GM19023 (cell line): ENCODE measurements around the gene SEMA7A.
A peak's percentile ranks its signal among the peaks of the same experiment; 100 is the strongest.
"Not testable (repeated sequence)": the region's sequence is repeated elsewhere in the genome, so short reads cannot be mapped to it uniquely, and the experiment has no call there.

Experiments used
- ATAC-seq: cut with Tn5 transposase; IDR thresholded peaks from one replicate; pipeline ENCODE4 v1.9.1; 2021; ENCODE audit warnings: mild to moderate bottlenecking, moderate library complexity; ENCODE audit not compliant: unreplicated experiment

The SEMA7A gene, protein sequence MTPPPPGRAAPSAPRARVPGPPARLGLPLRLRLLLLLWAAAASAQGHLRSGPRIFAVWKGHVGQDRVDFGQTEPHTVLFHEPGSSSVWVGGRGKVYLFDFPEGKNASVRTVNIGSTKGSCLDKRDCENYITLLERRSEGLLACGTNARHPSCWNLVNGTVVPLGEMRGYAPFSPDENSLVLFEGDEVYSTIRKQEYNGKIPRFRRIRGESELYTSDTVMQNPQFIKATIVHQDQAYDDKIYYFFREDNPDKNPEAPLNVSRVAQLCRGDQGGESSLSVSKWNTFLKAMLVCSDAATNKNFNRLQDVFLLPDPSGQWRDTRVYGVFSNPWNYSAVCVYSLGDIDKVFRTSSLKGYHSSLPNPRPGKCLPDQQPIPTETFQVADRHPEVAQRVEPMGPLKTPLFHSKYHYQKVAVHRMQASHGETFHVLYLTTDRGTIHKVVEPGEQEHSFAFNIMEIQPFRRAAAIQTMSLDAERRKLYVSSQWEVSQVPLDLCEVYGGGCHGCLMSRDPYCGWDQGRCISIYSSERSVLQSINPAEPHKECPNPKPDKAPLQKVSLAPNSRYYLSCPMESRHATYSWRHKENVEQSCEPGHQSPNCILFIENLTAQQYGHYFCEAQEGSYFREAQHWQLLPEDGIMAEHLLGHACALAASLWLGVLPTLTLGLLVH

DNA sequence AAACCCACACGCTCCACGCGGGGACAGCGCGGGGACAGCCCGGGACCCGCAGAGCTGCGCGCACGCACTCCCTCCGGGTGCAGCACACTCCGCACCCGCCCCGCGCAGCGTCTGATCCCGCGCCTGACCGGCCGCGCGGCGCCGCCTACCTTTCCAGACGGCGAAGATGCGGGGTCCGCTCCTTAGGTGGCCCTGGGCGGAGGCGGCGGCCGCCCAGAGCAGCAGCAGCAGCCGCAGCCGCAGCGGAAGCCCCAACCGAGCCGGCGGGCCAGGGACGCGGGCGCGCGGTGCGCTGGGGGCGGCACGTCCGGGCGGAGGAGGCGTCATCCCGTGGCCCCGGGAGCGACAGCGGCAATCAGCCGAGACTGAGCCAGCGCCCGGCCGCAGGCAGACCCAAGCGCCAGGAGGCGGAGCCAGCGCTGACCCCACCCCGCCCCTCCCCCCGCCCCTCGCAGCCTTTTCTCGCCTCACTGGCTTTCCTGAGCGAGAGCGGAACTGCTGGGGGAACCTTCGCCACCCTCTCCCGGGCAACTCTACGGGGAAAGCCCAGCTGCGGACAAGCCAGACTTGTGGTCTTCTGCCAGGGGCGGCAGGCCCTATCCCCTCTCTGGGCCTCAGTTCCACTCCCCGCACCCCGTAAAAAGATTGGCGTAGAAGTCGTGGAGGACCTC lies at the start of gene SEMA7A:
Gene SEMA7A (minus strand): TSS at position 367 of the 671 bp plus-strand sequence. CDS start 40 bp downstream, at position 327.
- ATAC-seq: peak; percentile 70

DNA sequence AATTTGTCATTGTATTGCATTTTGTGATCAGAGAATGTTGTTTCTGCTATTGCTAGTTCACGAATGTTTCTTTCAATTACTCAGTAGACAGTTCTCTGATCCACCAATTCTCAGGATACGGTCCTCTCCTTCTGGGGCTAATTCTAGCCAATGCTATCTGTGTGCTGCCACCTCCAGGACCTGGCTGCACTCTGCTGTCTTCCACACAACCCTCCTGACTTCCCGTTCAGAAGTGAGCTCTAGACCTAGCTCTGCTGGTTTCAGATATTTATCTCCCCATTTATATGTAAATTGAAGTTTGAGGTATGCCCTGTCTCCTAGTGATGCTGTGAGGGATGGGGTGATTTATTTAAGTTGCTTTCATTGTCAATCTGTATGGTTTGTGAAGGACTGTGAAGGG lies 48.9 kb upstream of the SEMA7A start:
- no peak for ATAC-seq

DNA sequence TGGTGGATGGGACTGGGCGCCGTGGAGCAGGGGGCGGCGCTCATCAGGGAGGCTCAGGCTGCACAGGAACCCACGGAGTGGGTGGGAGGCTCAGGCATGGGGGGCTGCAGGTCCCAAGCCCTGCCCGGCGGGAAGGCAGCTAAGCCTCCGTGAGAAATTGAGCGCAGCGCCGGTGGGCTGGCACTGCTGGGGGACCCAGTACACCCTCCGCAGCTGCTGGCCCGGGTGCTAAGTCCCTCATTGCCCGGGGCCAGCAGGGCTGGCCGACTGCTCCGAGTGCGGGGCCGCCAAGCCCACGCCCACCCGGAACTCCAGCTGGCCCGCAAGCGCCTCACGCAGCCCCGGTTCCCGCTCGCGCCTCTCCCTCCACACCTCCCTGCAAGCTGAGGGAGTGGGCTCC lies 46.6 kb upstream of the SEMA7A start:
- ATAC-seq: not testable (repeated sequence)

DNA sequence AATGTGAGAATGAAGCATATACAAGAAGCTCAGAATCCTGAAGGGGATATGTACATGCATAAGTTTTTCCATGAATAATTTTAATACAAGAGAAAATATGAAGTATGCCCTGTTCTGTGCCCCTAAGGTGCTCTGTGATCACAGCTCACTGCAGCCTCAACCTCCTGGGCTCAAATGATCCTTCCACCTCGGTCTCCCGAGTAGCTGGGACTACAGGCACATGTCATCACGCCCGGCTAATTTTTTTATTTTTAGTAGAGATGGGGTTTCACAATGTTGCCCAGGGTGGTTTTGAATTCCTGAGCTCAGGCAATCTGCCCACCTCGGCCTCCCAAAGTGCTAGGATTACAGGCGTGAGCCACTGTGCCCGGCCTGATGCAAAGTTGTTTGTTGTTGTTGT lies 37.9 kb upstream of the SEMA7A start:
- not testable (repeated sequence) for ATAC-seq

DNA sequence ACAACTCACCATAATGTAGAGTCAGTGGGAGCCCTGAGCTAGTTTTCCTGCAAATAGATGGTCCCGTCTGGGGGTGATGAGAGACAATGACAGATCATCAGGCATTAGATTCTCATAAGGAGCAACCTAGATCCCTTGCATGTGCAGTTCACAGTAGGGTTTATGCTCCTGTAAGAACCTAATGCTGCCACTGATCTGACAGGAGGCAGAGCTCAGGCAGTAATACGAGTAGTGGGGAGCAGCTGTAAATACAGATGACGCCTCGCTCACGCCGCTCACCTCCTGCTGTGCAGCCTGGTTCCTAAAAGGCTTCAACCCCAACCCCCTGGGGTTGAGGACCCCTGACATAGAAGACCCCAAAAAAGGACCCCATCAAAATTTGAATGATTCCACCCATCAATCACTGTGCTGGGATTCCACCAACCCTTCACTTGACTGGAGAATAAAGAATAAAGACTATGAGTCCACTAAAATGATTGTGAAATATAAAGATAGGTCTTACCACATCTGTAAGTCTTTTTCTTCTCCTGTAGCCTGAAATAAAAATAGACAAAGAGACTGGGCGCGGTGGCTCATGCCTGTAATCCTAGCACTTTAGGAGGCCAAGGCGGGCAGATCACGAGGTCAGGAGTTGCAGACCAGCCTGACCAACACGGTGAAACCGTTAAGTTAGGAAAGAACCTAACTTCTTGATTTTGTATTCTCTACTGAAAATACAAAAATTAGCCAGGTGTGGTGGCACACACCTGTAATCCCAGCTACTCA lies 37.1 kb upstream of the SEMA7A start:
- no peak for ATAC-seq

DNA sequence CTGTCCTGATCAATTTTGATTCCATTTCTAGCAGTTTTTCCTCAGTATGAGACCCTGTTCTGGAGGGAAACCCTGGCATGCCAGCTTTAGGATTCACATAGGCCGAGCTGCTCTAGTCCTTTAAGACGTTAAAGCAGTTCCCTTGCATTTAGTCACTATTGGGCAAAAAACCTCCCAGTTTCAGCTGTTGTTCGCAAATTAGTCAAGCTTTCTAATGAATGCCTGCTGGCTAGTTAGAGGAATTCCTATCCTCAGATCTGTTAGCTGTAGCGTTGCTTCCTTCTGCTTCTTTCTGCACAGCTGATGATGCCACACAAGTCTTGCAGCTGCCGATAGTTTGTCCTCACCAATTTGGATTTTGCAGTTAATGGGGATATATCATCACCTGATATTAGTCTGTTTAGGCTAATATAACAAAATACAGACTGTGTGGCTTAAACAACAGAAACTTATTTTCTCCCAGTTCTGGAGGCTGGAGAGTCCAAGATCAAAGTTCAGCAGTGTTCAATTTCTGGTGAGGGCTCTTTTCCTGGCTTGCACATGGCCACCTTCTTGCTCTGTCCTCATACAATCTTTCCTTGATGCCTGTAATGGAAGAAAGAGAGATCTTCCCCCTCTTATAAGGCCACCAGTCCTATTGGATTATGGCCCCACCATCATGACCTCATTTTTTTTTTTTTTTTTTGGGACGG lies 34.7 kb upstream of the SEMA7A start:
- ATAC-seq: no peak

DNA sequence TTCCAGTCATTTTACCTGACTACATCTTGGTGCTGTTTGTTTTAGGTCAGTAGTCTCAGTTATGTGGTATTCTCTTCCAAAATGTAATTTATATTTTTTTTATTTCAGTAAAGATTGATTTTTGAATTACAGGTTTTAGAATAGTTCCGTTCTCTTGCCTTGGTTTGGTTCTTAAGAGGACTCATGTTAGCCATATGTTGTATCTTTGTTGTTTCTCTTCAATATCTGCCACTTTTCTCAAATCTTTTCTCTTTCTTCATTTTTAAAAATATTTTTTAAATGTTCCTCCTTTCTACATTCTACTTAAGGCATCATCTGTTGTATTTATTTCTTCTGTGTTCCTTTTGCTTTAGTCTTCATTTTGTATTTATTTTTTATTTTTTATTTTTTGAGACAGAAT lies 32.8 kb upstream of the SEMA7A start:
- ATAC-seq: no peak

DNA sequence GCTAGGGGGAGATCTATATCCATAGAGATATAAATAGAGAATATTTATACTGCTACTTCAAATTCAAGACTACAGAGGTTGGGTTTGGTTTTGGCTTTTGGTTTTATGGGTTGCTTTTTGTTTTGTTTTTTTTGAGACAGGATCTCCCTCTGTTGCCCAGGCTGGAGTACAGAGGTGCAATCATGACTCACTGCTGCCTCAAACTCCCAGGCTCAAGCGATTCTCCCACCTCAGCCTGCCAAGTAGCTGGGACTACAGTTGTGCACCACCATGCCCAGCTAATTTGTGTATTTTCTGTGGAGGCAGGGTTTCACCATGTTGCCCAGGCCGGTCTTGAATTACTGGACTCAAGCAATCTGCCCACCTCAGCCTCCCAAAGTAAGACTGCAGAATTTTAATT lies 31.1 kb upstream of the SEMA7A start:
- no peak for ATAC-seq

DNA sequence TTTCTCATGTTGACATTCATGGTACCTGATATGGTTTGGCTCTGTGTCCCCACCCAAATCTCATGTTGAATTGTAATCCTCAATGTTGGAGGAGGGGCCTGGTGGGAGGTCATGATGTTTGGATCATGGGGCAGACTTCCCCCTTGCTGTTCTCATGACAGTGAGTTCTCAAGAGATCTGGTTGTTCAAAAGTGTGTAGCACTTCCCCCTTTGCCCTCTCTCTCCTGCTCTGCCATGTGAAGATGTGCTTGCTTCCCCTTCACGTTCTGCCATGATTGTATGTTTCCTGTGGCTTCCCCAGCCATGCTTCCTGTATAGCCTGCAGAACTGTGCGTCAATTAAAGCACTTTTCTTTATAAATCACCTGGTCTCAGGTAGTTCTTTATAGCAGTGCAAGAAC lies 30.5 kb upstream of the SEMA7A start:
- no peak for ATAC-seq

DNA sequence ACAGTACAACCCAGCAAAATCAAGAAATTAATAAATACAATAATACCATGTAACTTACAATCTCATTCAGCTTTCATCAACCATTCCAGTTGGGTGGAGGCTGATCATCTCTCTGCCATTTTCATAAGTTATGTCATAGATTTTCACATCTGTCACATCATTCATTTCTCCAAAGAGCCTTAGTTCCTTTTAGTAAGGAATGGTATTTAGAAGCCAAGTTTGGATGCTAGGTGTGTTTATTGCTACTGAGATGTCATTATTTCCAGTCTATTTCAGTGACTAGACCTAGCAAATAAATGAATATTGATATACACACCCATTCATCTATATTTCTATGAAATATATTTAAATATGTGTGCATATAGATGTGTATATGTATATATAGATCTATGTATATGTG lies 29.9 kb upstream of the SEMA7A start:
- no peak for ATAC-seq

DNA sequence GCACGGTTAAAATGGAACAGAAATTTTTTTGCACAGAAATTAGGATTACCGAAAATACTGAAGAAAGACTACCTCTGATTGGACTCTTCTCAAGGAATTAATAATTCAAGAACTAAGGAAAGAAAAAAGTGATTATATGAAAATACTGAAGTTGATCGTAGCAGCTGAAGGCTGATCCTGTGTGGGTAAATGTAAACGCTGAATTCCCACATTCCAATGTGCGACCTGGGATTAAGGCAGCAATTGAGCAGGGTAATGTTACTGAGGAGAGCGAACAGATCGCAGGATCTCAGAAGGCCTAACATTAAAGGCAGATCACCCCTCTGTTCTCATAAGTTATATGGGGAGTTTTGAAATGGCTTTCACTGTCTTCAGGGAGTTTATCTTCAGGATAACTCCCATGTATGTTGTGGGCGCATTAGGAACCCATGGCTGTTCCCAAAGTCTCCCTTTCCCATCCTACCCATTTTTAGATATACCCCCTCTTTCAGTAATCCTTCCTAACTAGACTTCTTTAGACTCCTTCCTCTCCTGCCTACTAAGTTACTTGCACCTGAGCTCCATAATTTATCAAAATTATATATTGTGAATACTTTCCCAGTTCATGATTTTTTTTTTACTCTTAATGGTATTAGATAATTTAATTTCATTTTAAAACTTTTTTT lies 28.2 kb upstream of the SEMA7A start:
- ATAC-seq: no peak

DNA sequence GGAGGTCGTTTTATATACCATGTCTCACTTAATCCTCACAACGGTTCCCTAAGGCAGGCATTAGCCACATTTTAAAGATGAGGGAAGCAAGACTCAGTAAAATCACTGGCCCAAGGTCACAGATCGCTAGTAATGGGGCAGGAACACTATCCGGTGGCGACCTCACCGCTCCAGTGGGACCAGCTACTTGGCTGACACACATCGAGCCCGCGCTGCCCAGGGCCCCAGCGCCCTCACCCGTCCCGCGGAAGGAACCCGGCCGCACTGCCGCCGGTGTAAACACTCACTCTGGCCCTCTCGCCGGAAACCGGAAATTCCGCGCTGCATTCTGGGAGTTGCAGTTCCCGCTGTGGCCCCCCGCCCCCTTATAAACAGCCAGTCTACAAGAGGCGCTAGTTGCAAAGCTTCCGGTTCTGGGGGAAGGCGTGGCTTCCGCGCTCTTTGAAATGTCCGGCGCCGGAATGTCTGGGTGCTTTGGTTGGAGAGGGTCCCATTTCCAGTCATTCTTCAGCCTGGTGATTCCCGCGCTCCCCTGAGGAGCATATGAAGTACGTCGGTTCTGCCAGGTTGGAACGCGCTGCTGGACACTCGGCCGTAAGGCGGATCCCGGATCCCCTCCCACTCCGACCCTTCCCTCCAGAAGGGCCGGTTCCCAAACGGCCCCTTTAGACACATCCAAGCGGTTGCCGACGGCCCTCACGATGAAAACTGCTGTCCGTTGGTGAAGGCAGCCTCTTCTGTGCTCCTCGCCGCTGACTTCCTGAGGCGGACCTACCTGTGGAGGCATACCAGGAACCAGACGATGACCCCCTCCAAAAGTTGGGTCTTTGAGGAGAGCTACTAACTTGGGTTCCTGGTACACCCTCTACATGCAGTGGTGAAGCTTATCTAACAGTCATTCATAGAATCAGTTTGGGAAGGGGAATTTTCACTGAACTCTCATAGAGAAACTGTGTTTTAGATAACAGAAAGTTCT lies 27.4 kb upstream of the SEMA7A start, which contains the start of gene UBL7:
Gene UBL7 (minus strand): TSS at position 290 of the 976 bp plus-strand sequence. CDS start 2,293 bp downstream, outside the sequence.
- ATAC-seq: peak; percentile 86

DNA sequence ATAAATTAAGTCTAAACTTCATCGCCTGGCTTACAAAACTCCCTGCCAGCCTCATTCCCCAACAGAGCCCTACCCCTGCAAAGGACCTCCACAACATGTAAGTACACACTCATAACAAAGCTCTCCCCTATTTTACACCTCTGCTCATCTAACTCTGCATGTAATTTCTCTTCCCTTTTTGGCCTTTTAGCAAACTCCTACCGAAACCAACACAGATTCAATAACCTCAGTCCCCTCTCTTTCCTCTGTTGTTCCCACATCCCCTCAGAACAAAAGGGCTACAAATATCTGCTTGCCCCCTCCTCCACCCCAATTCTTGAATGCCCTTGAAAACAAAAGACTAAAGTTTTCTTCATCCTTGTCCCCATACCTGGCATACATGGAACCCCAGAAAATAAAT lies 26.5 kb upstream of the SEMA7A start:
- no peak for ATAC-seq

DNA sequence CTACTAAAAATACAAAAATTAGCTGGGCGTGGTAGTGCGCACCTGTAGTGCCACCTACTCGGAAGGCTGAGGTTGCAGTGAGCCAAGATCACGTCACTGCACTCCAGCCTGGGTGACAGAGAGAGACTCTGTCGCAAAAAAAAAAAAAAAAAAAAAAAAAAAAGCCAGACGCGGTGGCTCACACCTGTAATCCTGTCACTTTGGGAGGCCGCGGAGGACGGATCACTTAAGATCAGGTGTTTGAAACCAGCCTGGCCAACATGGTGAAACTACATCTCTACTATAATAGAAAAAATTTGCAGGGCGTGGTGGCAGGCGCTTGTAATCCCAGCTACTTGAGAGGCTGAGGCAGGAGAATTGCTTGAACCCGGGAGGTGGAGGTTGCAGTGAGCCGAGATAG lies 26.0 kb upstream of the SEMA7A start:
- not testable (repeated sequence) for ATAC-seq

DNA sequence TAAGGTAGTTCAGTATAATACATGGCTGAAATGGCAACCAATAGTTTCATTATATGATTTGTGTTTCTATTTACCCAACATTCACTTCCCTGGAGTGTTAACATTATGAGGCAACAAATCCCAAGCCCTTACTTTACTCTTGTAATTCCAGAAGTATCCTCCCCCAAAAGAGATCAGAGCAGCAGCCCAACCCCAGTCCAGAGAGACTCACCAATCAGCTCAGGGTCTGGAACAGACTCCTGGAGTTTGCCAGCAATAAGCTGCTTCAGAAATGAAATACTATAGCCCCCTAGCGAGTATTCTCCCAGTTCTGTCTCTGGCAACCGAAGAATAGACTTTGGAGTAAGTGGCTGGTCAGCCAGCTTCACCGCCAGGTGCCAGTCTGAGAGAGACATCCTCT lies 24.7 kb upstream of the SEMA7A start:
- no peak for ATAC-seq

DNA sequence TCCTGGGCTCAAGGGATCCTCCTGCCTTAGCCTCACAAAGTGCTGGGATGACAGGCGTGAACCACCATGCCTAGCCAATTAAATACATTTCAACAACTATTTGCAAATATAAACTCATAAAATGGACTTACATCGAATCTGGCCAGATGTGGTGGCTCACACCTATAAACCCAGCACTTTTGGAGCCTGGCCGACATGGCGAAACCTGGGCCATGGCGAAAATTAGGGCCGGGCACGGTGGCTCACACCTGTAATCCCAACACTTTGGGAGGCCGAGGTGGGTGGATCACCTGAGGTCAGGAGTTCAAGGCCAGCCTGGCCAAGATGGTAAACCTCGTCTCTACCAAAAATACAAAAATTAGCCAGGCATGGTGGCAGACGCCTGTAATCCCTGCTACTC lies 23.3 kb upstream of the SEMA7A start:
- not testable (repeated sequence) for ATAC-seq

DNA sequence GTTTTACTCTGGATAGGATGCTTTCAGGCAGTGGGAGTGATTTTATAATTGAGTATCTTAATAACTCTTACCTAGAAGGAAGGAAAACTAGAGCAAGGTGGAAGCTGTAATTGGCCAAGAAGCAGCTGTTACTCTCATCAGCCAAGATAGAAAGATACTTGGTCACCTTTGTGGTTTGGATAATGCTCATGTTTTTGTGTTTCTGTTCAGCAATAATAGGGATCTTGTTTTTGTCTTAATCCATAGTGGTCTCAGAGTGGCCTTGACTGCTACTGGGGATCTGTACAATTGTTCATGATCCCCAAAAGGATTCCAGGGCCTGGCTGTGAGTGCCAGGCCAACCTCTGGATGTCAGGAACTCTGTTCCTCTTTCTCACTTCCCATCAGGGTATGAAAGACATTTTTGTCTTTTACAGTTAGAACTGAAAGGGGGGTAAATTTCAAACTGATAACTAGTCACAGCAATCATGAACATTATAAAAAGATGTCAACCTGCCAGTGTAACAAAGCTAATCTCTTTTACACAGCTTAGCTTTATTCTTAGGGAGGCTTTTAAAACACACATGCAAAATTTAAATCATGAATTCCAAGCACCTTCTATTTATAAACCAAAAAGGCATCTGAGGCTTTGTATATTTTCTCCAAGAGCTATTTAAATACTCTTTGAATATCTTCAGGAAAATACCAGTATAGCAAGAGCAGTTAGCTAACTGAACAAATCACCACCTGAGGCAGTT lies 21.2 kb upstream of the SEMA7A start:
- ATAC-seq: no peak
